ENCODE results near the gene PLBD2. TPM values are rescaled to one million over a fixed set of nuclear protein-coding genes. Genes with fewer than 3 reads are reported as not detected.

The PLBD2 gene
- total and polyA plus RNA-seq, 9 of the 15 experiments (the other 6 are each of a cell fraction or from before 2014, with no cell fraction given), result 2.4 to 37.4 (median 6.0) TPM

- no peak for TF ChIP-seq ZNF407 (IDR thresholded peaks at IDR 0.05; ENCODE audit: low read depth)
- TF ChIP-seq SAFB2 (IDR thresholded peaks at IDR 0.05; ENCODE audit: borderline replicate concordance, low read depth, low read length, severe bottlenecking), result no peak
- no peak for TF ChIP-seq GABPB2 (CRISPR knock-in tag; conservative IDR thresholded peaks at IDR 0.05)
- TF ChIP-seq ARID1B (IDR thresholded peaks at IDR 0.05), result peak; percentile 48; the same call in 1 of the 2 replicates
- no peak for TF ChIP-seq RBM34 (IDR thresholded peaks at IDR 0.05; ENCODE audit: borderline replicate concordance, insufficient read depth, low read length)
- no peak for TF ChIP-seq ZMIZ1 (IDR thresholded peaks at IDR 0.05; ENCODE audit: low read depth in 2 of 2, low read length in 2 of 2)
- TF ChIP-seq ZNF134 (CRISPR knock-in tag; conservative IDR thresholded peaks at IDR 0.05), result no peak
- TF ChIP-seq MXD1 (CRISPR knock-in tag; IDR thresholded peaks at IDR 0.05; ENCODE audit: borderline replicate concordance, poor library complexity, severe bottlenecking), result no peak
- TF ChIP-seq KAT2B (IDR thresholded peaks at IDR 0.05; ENCODE audit: low read depth, low read length), result no peak
- no peak for TF ChIP-seq TFE3 (CRISPR knock-in tag; IDR thresholded peaks at IDR 0.05)
- TF ChIP-seq RFX1 (IDR thresholded peaks at IDR 0.05), result no peak
Measured at GRCh38 chr12:113403435-113404415, 45.3 kb downstream of the PLBD2 start, which contains the start of gene SDS (continued).

All from K562 (cell line).